ENCODE data around the gene ADAMTSL1. TPM values are rescaled to one million over a fixed set of nuclear protein-coding genes. Genes with fewer than 3 reads are reported as not detected.

ADAMTSL1 gene
- total and polyA plus RNA-seq, 2 donors from 2014 or later, result 3.0 to 27.3 TPM

- H3K27me3 ChIP-seq (ENCODE audit: control insufficient read depth, insufficient read depth, low read length), result no peaks in the 10 kb centered on the region
- H3K9ac ChIP-seq (ENCODE audit: low read length in 3 of 3), result no peak overlapping the region
- intact Hi-C loops (cut with DNase I), result no loop called here
- no peaks in the 10 kb centered on the region for H3K36me3 ChIP-seq (ENCODE audit: control insufficient read depth in 2 of 3, insufficient read depth in 3 of 3, low read length in 3 of 3)
- DNase-seq (no peak), FAIRE-seq (no peak)
- H3K4me3 ChIP-seq (ENCODE audit: low read length in 3 of 3), result no peak overlapping the region
- no peaks in the 10 kb centered on the region for H3K4me1 ChIP-seq (ENCODE audit: control insufficient read depth in 2 of 3, insufficient read depth in 2 of 3, low read depth in 1 of 3, low read length in 3 of 3)
- TF ChIP-seq, protein P1, sequence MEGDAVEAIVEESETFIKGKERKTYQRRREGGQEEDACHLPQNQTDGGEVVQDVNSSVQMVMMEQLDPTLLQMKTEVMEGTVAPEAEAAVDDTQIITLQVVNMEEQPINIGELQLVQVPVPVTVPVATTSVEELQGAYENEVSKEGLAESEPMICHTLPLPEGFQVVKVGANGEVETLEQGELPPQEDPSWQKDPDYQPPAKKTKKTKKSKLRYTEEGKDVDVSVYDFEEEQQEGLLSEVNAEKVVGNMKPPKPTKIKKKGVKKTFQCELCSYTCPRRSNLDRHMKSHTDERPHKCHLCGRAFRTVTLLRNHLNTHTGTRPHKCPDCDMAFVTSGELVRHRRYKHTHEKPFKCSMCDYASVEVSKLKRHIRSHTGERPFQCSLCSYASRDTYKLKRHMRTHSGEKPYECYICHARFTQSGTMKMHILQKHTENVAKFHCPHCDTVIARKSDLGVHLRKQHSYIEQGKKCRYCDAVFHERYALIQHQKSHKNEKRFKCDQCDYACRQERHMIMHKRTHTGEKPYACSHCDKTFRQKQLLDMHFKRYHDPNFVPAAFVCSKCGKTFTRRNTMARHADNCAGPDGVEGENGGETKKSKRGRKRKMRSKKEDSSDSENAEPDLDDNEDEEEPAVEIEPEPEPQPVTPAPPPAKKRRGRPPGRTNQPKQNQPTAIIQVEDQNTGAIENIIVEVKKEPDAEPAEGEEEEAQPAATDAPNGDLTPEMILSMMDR (IDR thresholded peaks at IDR 0.05; ENCODE audit: borderline replicate concordance, extremely low read depth, insufficient read depth), result no peak
- H3K27ac ChIP-seq (ENCODE audit: low read depth in 2 of 2, low read length in 2 of 2), result no peak overlapping the region
- H3K9me3 ChIP-seq (ENCODE audit: control insufficient read depth in 2 of 3, insufficient read depth in 1 of 3, low read length in 3 of 3), result peaks cover 0 to 7% (median 0%) of the 10 kb centered on the region in 3 donors
Measured at GRCh38 chr9:18906656-18907395, 432.9 kb downstream of the ADAMTSL1 start.

GRCh38 chr9:18907927-18908625 is 434.1 kb downstream of the ADAMTSL1 start:
- TF ChIP-seq, protein P1 (IDR thresholded peaks at IDR 0.05; ENCODE audit: borderline replicate concordance, extremely low read depth, insufficient read depth), result no peak
- H3K9me3 ChIP-seq (ENCODE audit: control insufficient read depth in 2 of 3, insufficient read depth in 1 of 3, low read length in 3 of 3), result no peaks in the 10 kb centered on the region
- no peaks in the 10 kb centered on the region for H3K36me3 ChIP-seq (ENCODE audit: control insufficient read depth in 2 of 3, insufficient read depth in 3 of 3, low read length in 3 of 3)
- no peak overlapping the region for H3K27ac ChIP-seq (ENCODE audit: low read depth in 2 of 2, low read length in 2 of 2)
- DNase-seq (no peak), FAIRE-seq (no peak)
- intact Hi-C loops (cut with DNase I), result no loop called here
- H3K4me1 ChIP-seq (ENCODE audit: control insufficient read depth in 2 of 3, insufficient read depth in 2 of 3, low read depth in 1 of 3, low read length in 3 of 3), result no peaks in the 10 kb centered on the region
- no peaks in the 10 kb centered on the region for H3K27me3 ChIP-seq (ENCODE audit: control insufficient read depth, insufficient read depth, low read length)
- H3K9ac ChIP-seq (ENCODE audit: low read length in 3 of 3), result no peak overlapping the region
- H3K4me3 ChIP-seq (ENCODE audit: low read length in 3 of 3), result no peak overlapping the region

GRCh38 chr9:18909140-18910018 is 435.4 kb downstream of the ADAMTSL1 start:
- Histone ChIP-seq H3K27ac (ENCODE audit: low read depth in 2 of 2, low read length in 2 of 2) (no peak overlapping the region), H3K4me1 (ENCODE audit: control insufficient read depth in 2 of 3, insufficient read depth in 2 of 3, low read depth in 1 of 3, low read length in 3 of 3) (no peaks in the 10 kb centered on the region), H3K9me3 (ENCODE audit: control insufficient read depth in 2 of 3, insufficient read depth in 1 of 3, low read length in 3 of 3) (no peaks in the 10 kb centered on the region), H3K36me3 (ENCODE audit: control insufficient read depth in 2 of 3, insufficient read depth in 3 of 3, low read length in 3 of 3) (no peaks in the 10 kb centered on the region), H3K9ac (ENCODE audit: low read length in 3 of 3) (no peak overlapping the region), H3K27me3 (ENCODE audit: control insufficient read depth, insufficient read depth, low read length) (no peaks in the 10 kb centered on the region), H3K4me3 (ENCODE audit: low read length in 3 of 3) (no peak overlapping the region)
- intact Hi-C loops (cut with DNase I), result no loop called here
- FAIRE-seq (no peak), DNase-seq (no peak)
- TF ChIP-seq, protein P1 (IDR thresholded peaks at IDR 0.05; ENCODE audit: borderline replicate concordance, extremely low read depth, insufficient read depth), result no peak
